ENCODE results near the gene CDKN2D.

GRCh38 chr19:10587839-10588150 lies 19.0 kb upstream of the CDKN2D start:
- no peak for TF ChIP-seq POLR2A (IDR thresholded peaks at IDR 0.05)
- no peak for TF ChIP-seq CTCF (IDR thresholded peaks at IDR 0.05)
- no peak for TF ChIP-seq POLR2AphosphoS5 (IDR thresholded peaks at IDR 0.05)
